ENCODE data around the gene ST3GAL2.
A peak's percentile ranks its signal among the peaks of the same experiment; 100 is the strongest.

The ST3GAL2 gene

GRCh38 chr16:70438969-70439862 is at the start of gene ST3GAL2:
ST3GAL2 (minus strand) TSS chr16:70439100; CDS start chr16:70398530, 40,570 bp downstream.
- peak within 1 kb of the TSS; percentile 88 to 95 for H3K4me3 ChIP-seq (replicated peaks in 1 of 2; ENCODE audit: low read depth in 2 of 2, low read length in 2 of 2)
- peak; percentile 92 to 97 for DNase-seq (ENCODE audit: low read depth in 2 of 2)
- TF ChIP-seq CTCF (IDR thresholded peaks at IDR 0.05; ENCODE audit: low read depth, low read length): peak; percentile 4

GRCh38 chr16:70484867-70485266 is 46.0 kb upstream of the ST3GAL2 start:
- TF ChIP-seq CTCF (IDR thresholded peaks at IDR 0.05; ENCODE audit: low read depth, low read length): no peak
- no peak overlapping the region for H3K4me3 ChIP-seq (replicated peaks in 1 of 2; ENCODE audit: low read depth in 2 of 2, low read length in 2 of 2)

GRCh38 chr16:70483426-70483825 is 44.5 kb upstream of the ST3GAL2 start:
- no peak overlapping the region for H3K4me3 ChIP-seq (replicated peaks in 1 of 2; ENCODE audit: low read depth in 2 of 2, low read length in 2 of 2)
- no peak for DNase-seq (ENCODE audit: low read depth in 2 of 2)
- no peak for TF ChIP-seq CTCF (IDR thresholded peaks at IDR 0.05; ENCODE audit: low read depth, low read length)

More at GRCh38 chr16:70484867-70485266, 46.0 kb upstream of the ST3GAL2 start:
- DNase-seq (ENCODE audit: low read depth in 2 of 2): no peak

- H3K4me3 ChIP-seq (replicated peaks in 1 of 2; ENCODE audit: low read depth in 2 of 2, low read length in 2 of 2): no peak overlapping the region
- DNase-seq (ENCODE audit: low read depth in 2 of 2): no peak
- TF ChIP-seq CTCF (IDR thresholded peaks at IDR 0.05; ENCODE audit: low read depth, low read length): no peak
Measured at GRCh38 chr16:70482624-70483023, 43.7 kb upstream of the ST3GAL2 start.

GRCh38 chr16:70481929-70482536 is 43.1 kb upstream of the ST3GAL2 start:
- no peak overlapping the region for H3K4me3 ChIP-seq (replicated peaks in 1 of 2; ENCODE audit: low read depth in 2 of 2, low read length in 2 of 2)
- DNase-seq (ENCODE audit: low read depth in 2 of 2): peak in 1 of 2 donors; percentile 32
- TF ChIP-seq CTCF (IDR thresholded peaks at IDR 0.05; ENCODE audit: low read depth, low read length): no peak

GRCh38 chr16:70480127-70481105 is 41.5 kb upstream of the ST3GAL2 start:
- H3K4me3 ChIP-seq (replicated peaks in 1 of 2; ENCODE audit: low read depth in 2 of 2, low read length in 2 of 2): no peak overlapping the region
- TF ChIP-seq CTCF (IDR thresholded peaks at IDR 0.05; ENCODE audit: low read depth, low read length): no peak
- no peak for DNase-seq (ENCODE audit: low read depth in 2 of 2)

All from cardiac fibroblast (primary cell).